ENCODE measurements around the gene UCK2. TPM values are rescaled to one million over a fixed set of nuclear protein-coding genes. Genes with fewer than 3 reads are reported as not detected.
A peak's percentile ranks its signal among the peaks of the same experiment; 100 is the strongest.

UCK2 gene
- total RNA-seq, 1 experiment from 2014 or later, result 63.7 TPM

DNA sequence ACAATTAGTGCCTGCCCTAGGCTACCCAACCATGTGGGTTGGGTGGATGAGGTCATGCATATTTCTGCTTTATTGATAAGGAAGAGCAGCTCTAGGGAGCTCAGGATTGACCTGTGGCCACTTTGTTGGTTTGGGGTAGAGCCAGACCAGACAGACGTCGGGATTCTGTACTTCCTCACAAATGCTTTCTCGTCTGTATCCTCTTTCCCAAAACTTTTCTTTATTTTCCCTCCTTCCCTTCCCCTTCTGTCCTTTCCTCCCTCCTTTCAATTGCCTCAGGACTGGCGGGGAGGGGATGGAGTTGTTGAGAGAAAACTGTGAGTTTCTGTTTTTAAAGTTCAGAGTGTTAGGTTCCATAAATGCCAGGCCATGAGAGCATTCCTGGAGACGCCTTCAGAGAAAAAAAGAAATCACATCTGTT, 68.0 kb downstream of the UCK2 start:
- Histone ChIP-seq H3K9me3 (replicated peaks) (no peaks in the 10 kb centered on the region), H3K4me1 (replicated peaks) (peaks cover 51% of the 10 kb centered on the region)
- DNase-seq (ENCODE audit: low read depth in 1 of 2, low spot score in 2 of 2), result peak in 1 of 2 experiments; percentile 21

DNA sequence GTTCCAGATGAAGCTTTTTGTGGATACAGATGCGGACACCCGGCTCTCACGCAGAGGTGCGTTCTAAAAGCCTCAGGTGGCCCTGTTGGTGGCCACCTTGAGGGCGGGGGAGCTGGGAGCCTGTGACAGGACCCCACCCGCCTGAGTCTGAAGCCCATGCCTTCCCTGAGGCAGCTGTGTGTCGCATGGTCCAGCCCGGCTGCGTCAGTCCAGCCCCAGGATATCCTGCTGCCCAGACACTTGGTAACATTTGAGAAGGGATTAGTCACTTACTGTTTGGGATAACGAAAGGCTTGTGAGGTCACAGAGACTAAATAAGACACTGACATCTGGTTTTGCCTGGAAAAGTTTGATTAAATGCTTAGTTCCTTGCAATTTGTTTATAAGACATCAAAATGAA, 68.9 kb downstream of the UCK2 start:
- H3K9me3 ChIP-seq (replicated peaks), result no peaks in the 10 kb centered on the region
- H3K4me1 ChIP-seq (replicated peaks), result peaks cover 51% of the 10 kb centered on the region
- H3K27me3 ChIP-seq (replicated peaks), result no peaks in the 10 kb centered on the region
- peak; percentile 73 to 78 for DNase-seq (ENCODE audit: low read depth in 1 of 2, low spot score in 2 of 2)
- peaks cover 42% of the 10 kb centered on the region for H3K36me3 ChIP-seq
- peak overlapping the region; percentile 93 for H3K27ac ChIP-seq
- no peak overlapping the region for H3K4me3 ChIP-seq

More for the DNA sequence above, 68.0 kb downstream of the UCK2 start:
- H3K27ac ChIP-seq, result peak overlapping the region; percentile 93
- no peak overlapping the region for H3K4me3 ChIP-seq
- no peaks in the 10 kb centered on the region for H3K27me3 ChIP-seq (replicated peaks)
- peaks cover 50% of the 10 kb centered on the region for H3K36me3 ChIP-seq

DNA sequence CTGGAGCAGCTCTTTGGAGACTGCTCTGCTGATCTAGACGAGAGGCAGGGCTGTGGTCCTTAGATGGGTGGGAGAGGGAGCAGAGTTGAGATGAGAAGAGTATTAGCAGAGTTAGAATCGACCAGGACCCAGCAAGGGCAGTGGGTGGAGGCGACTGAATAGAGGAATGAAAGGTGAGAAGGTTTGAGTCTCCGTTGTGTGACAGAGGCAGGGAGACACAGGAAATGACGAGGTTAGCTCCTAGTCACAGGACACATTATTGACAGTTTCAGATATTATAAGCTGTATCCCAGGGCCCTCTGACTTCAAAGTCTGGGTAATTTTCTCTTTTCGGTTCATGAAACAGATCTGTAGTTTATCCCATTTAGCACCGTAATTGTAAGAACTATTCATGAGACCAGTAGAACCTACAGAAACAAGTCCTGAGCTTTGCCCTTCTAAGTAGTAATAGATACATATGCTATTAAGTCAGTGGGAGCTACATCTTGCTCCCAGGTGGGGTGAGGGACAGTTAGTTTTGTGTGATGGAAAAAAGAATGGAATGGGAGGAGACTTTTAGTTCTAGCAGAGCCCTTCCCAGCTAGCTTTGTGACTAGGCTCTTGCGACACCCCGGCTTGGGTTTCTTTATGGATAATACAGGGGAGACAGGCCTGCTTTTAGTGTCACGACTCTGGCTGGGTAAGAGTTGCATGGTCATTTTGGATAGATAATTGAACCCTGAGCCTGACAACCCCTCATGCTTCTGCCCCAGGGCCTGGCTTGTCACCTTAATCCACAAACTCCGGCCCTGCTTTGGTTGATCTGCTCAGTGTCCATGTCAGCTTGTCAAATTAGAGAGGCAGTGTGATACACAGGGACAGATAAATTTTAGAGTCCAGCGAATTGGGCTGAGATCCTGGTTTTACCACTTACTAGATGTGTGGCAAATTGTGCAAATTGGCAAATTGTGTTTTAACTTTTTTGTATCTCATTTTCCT, 70.2 kb downstream of the UCK2 start:
- H3K27me3 ChIP-seq (replicated peaks), result no peaks in the 10 kb centered on the region
- H3K4me3 ChIP-seq, result no peak overlapping the region
- H3K9me3 ChIP-seq (replicated peaks), result no peaks in the 10 kb centered on the region
- peak overlapping the region; percentile 93 for H3K27ac ChIP-seq
- peaks cover 39% of the 10 kb centered on the region for H3K36me3 ChIP-seq
- H3K4me1 ChIP-seq (replicated peaks), result peaks cover 51% of the 10 kb centered on the region
- no peak for DNase-seq (ENCODE audit: low read depth in 1 of 2, low spot score in 2 of 2)

DNA sequence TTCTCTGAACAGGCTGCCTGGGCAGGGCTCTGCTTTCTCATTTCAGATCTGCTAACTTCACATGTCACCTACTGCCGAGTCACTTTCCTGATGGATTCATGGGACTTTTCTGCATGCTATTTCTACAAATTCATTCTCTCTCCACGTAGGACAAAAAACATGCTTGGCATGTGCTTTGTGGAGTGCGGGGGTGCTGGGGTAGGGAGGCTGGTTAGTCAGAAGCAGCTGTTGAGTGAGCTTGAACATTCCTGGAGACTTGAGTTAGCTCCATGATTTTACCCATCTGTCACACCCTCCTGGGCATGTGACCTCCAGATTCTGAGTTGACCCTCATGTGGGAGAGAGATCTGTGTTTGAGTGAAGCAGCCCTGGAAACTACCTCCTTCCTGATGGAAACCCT, 71.4 kb downstream of the UCK2 start:
- Histone ChIP-seq H3K27me3 (replicated peaks) (no peaks in the 10 kb centered on the region), H3K4me3 (no peak overlapping the region), H3K4me1 (replicated peaks) (peaks cover 57% of the 10 kb centered on the region), H3K9me3 (replicated peaks) (no peaks in the 10 kb centered on the region), H3K27ac (peak overlapping the region; percentile 93), H3K36me3 (peaks cover 46% of the 10 kb centered on the region)
- peak; percentile 92 to 94 for DNase-seq (ENCODE audit: low read depth in 1 of 2, low spot score in 2 of 2)

DNA sequence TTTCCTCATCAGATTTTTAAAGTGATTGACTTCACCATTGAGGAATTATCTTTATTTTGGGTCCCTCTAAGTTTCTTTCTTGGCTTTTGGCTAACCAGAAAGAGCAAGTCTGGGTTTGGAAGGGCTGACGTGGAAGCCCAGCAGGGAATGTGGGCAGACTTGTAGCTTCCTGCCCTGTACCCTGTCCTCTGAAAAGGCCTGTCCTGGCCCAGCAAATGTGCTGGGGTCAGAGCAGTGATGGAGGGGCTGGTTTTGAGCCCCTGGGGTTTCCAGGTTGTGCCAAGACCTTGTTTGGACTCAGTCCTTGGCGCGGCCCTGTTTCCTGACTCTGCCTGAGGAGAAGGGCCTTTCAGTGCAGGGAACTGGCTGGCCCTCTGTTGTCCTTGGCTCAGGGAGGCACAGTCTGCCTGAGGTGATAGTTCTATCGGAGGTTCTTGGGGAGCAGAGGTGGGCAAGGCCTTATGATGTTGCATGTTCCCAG, 72.1 kb downstream of the UCK2 start:
- no peaks in the 10 kb centered on the region for H3K27me3 ChIP-seq (replicated peaks)
- no peak overlapping the region for H3K4me3 ChIP-seq
- H3K27ac ChIP-seq, result peak overlapping the region; percentile 93
- peaks cover 58% of the 10 kb centered on the region for H3K4me1 ChIP-seq (replicated peaks)
- H3K9me3 ChIP-seq (replicated peaks), result no peaks in the 10 kb centered on the region
- DNase-seq (ENCODE audit: low read depth in 1 of 2, low spot score in 2 of 2), result no peak
- peaks cover 46% of the 10 kb centered on the region for H3K36me3 ChIP-seq

DNA sequence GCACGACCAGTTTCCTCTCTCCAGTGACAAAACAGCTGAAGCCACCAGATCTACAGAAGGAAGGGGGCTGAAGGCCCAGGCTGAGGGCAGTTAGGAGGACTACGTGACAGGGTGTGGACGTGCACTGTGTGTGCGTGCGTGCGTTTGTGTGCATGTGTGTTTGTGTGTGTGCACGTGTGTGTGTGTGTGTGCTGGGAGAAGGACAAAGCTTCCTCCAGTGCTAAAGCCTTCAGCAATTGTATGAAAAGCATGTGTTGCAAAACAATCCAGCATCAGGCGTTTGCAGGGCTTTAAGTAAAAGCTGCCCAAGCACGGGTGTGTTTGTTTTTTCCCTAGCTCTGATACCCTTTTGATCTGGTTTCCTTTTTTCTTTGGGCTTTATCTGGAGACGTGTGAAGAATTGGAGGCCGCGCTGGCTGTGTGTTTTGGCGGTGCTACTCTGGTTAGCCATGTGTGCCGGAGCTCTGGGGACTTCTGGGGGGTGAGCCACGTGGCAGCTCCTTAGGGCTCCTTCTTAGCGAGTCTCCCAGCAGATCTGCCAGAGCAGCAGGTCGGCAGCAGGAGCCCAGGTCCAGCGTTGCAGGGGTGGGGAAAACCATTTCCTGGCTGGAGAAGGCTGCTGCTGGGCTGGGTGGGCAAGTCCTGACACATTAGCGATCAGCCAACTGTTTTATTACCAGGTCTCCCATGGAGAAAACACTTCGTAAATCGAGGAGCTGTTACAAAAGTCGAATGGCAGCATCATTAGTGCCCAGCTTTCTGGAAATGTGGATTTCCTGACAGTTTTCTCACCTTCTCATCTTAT, 73.4 kb downstream of the UCK2 start:
- no peaks in the 10 kb centered on the region for H3K27me3 ChIP-seq (replicated peaks)
- no peaks in the 10 kb centered on the region for H3K9me3 ChIP-seq (replicated peaks)
- H3K27ac ChIP-seq, result no peak overlapping the region
- peaks cover 40% of the 10 kb centered on the region for H3K36me3 ChIP-seq
- no peak for DNase-seq (ENCODE audit: low read depth in 1 of 2, low spot score in 2 of 2)
- H3K4me3 ChIP-seq, result no peak overlapping the region
- peaks cover 47% of the 10 kb centered on the region for H3K4me1 ChIP-seq (replicated peaks)

DNA sequence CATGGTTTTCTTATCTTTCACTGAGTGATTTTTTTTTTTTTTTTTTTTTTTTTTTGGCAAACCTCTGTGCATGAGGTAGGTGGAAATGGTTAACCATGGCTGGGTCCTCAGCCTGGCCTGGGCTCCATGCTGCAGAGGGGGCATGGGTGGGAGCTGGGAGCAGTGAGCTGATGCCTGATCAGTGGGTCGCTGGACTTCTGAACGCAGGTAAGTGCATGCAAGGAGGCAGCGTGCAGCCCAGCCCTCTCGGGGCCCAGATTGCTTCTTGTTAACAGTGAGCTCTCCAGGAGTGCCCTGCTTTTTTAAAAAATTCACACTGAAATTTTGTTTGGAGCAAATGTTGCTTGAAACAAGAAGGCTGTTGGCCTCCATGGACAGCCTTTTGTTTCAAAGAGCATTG, 75.2 kb downstream of the UCK2 start:
- no peak overlapping the region for H3K4me3 ChIP-seq
- peaks cover 34% of the 10 kb centered on the region for H3K4me1 ChIP-seq (replicated peaks)
- H3K9me3 ChIP-seq (replicated peaks), result no peaks in the 10 kb centered on the region
- no peak for DNase-seq (ENCODE audit: low read depth in 1 of 2, low spot score in 2 of 2)
- no peaks in the 10 kb centered on the region for H3K27me3 ChIP-seq (replicated peaks)
- H3K36me3 ChIP-seq, result peaks cover 34% of the 10 kb centered on the region
- no peak overlapping the region for H3K27ac ChIP-seq

DNA sequence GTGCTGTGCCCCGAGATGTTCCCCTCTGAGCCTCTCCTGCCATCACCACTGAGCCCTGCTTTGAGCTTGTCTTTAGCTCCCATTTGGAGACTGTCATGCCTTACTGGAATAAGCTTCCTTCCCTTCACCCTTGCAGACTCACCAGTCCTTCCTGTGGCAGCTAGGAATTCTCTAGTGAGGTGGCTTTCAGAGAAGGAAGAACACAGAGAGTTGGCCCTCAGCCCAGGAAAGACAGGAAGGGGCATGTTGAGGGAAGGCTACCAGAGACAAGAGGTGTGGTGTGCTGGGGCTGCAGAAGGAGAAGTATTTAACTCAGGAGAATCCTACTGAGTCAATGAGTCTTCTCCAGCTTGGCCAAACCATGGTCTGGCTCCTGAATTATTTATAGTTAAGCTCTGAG, 76.3 kb downstream of the UCK2 start:
- peaks cover 23% of the 10 kb centered on the region for H3K4me1 ChIP-seq (replicated peaks)
- peaks cover 26% of the 10 kb centered on the region for H3K36me3 ChIP-seq
- no peaks in the 10 kb centered on the region for H3K9me3 ChIP-seq (replicated peaks)
- H3K4me3 ChIP-seq, result no peak overlapping the region
- H3K27me3 ChIP-seq (replicated peaks), result no peaks in the 10 kb centered on the region
- H3K27ac ChIP-seq, result no peak overlapping the region
- peak in 1 of 2 experiments; percentile 19 for DNase-seq (ENCODE audit: low read depth in 1 of 2, low spot score in 2 of 2)

DNA sequence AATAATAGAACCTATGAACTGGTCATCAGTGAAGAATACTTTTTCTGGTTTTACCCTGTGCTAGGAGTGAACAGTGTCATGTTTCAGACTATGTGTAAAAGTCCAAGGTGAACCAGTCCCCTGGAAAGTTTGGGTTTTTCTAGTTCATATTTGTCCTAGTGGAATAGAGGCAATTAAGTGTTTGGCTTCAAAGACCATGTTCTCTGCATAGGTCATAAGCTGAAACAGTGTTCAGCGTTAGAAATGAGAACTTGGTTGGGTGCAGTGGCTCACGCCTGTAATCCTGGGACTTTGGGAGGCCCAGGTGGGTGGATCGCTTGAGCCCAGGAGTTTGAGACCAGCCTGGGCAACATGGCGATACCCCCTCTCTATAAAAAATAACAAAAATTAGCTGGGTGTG, 77.5 kb downstream of the UCK2 start:
- no peaks in the 10 kb centered on the region for H3K9me3 ChIP-seq (replicated peaks)
- H3K27me3 ChIP-seq (replicated peaks), result no peaks in the 10 kb centered on the region
- peaks cover 12% of the 10 kb centered on the region for H3K4me1 ChIP-seq (replicated peaks)
- DNase-seq (ENCODE audit: low read depth in 1 of 2, low spot score in 2 of 2), result no peak
- peaks cover 29% of the 10 kb centered on the region for H3K36me3 ChIP-seq
- no peak overlapping the region for H3K4me3 ChIP-seq
- H3K27ac ChIP-seq, result no peak overlapping the region

DNA sequence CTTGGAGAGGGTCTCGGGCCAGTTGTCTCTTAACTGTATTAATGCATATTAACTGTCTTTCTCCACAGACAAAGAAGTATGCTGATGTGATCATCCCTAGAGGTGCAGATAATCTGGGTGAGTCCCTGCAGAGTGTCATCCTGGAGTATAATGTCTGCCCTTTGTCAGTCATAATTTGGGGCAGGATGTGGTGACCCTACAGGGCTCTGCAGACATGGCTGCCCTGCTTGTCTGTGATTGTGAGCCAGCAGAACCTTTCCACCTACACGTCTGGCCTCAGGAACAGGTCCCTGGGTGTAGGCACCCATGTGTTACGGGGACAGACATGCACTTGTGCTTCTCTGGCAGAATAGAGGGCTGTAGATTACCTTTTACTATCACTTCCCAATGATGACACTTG, 78.4 kb downstream of the UCK2 start:
- H3K36me3 ChIP-seq, result peaks cover 34% of the 10 kb centered on the region

DNA sequence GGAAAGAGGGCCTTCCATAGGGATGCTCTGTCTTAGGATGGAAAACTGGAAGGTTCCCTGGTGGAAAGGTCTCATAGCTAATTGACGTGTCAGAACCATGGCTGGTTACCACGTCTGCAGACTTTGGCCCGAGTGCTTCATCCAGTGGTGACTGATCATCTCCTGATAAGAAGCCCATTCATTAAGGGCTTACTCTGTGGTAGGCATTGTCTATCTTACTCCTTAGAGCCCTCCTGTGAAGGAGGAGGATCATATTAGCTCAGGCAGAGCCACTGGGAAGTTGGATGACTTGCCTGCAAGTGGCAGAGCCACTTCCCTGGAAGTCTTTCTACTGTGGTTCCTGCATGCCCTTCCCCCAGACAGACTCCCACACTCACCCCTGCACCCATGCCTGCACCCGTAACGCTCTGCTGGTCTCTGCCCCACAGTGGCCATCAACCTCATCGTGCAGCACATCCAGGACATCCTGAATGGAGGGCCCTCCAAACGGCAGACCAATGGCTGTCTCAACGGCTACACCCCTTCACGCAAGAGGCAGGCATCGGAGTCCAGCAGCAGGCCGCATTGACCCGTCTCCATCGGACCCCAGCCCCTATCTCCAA, 79.9 kb downstream of the UCK2 start:
- no peaks in the 10 kb centered on the region for H3K27me3 ChIP-seq (replicated peaks)
- no peaks in the 10 kb centered on the region for H3K9me3 ChIP-seq (replicated peaks)
- no peak for DNase-seq (ENCODE audit: low read depth in 1 of 2, low spot score in 2 of 2)
- H3K36me3 ChIP-seq, result peaks cover 31% of the 10 kb centered on the region
- no peak overlapping the region for H3K4me3 ChIP-seq
- no peak overlapping the region for H3K27ac ChIP-seq
- H3K4me1 ChIP-seq (replicated peaks), result peaks cover 12% of the 10 kb centered on the region

More for the DNA sequence above, 78.4 kb downstream of the UCK2 start:
- peaks cover 12% of the 10 kb centered on the region for H3K4me1 ChIP-seq (replicated peaks)
- H3K27ac ChIP-seq, result no peak overlapping the region
- DNase-seq (ENCODE audit: low read depth in 1 of 2, low spot score in 2 of 2), result no peak
- no peaks in the 10 kb centered on the region for H3K27me3 ChIP-seq (replicated peaks)
- H3K4me3 ChIP-seq, result no peak overlapping the region
- no peaks in the 10 kb centered on the region for H3K9me3 ChIP-seq (replicated peaks)

DNA sequence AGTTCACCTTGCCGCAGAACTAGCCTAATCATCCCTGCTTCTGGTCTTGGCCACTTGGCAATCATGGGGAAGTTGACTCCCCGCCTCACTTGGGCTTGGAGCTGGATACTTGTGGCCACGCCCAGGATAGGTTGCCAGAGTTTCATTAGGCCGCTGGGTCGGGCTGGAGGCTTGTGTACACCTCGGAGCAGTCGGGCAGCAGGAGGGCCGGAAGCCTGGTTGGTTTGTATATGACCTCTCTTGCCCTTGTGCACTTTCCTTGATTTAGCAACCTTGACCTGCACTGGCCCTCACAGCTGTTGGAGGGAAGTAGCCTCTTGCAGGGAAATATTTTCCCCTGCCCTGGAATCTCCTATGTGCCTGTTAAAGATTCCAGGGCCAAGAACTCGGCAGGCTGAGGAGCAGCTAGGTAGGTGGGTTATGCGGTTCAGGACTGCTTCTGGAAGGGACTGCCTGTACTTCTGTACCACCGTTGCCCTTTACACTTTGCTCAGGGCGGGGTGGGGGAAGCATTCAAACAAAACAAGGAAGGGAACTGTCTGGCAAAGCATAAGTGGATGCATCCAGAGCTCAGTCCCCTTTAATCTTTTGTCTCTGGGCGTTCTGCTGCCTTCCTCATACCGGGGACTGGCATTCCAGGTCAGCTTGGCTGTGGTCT, 83.5 kb downstream of the UCK2 start:
- no peak for DNase-seq (ENCODE audit: low read depth in 1 of 2, low spot score in 2 of 2)
- no peak overlapping the region for H3K4me3 ChIP-seq

More for the DNA sequence above, 83.5 kb downstream of the UCK2 start:
- Histone ChIP-seq H3K36me3 (peaks cover 21% of the 10 kb centered on the region), H3K9me3 (replicated peaks) (no peaks in the 10 kb centered on the region), H3K27me3 (replicated peaks) (no peaks in the 10 kb centered on the region), H3K4me1 (replicated peaks) (peaks cover 5% of the 10 kb centered on the region; the same call in 1 of the 2 replicates), H3K27ac (no peak overlapping the region)
